ENCODE results near the gene CFAP54.

Gene CFAP54

GRCh38 chr12:96906849-96907670, 417.7 kb downstream of the CFAP54 start, which contains the start of gene NEDD1:
TSS of gene NEDD1 (plus strand) at chr12:96907257. CDS start at chr12:96909760, 2,503 bp downstream.
- DNase-seq: peak in 1 of 2 experiments; percentile 73

- peak in 1 of 2 experiments; percentile 26 for DNase-seq
Measured at GRCh38 chr12:96907671-96908422, 418.5 kb downstream of the CFAP54 start.

DNA sequence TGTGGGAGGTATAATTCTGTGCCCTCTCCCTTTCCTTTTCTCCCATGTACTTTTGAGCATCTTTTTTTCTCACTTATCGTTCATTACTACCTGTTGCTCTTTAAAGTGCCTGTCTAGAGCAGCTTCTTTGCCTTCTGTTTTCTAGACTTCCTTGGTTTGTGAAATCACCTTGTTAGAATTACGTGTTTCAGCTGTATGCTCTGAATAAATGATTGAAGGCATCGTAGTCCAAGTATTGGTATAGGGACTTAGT, 419.0 kb downstream of the CFAP54 start:
- DNase-seq: no peak

DNA sequence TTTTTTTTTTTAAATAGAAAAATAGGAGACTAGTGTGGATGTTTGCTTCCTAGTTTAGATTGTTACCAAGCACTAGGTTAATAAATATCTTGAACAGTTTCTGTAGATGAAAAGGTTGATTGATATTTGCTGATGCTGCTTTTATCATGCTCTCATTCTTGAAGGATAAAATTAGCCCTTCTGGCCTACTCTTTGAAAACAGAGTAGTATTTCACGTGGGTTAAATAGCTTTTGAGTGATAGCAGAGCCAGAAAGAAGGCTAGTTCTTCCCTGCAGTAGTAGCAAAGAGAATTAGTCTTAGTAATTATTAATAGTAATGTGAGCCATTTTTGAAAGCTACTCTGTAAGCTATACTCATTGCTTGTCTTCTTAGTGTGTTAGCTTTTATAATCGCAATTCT, 422.9 kb downstream of the CFAP54 start:
- DNase-seq: no peak

- DNase-seq: no peak
Measured at GRCh38 chr12:96912943-96913342, 423.6 kb downstream of the CFAP54 start.

- no peak for DNase-seq
Measured at GRCh38 chr12:96919510-96920210, 430.3 kb downstream of the CFAP54 start.

All from SW 1271 (cell line).